ENCODE measurements around the gene LLCFC1.

The LLCFC1 gene

GRCh38 chr7:142910481-142910880 is 28.8 kb upstream of the LLCFC1 start:
- no peaks in the 10 kb centered on the region for H3K9me2 ChIP-seq (replicated peaks; ENCODE audit: control insufficient read depth, low read length)
- H4K20me1 ChIP-seq (ENCODE audit: control insufficient read depth, insufficient read depth, low read depth, low read length): no peaks in the 10 kb centered on the region
- peaks cover 42% of the 10 kb centered on the region for H3K27me3 ChIP-seq (ENCODE audit: control insufficient read depth, low read length)
- no peak for TF ChIP-seq CTCF (IDR thresholded peaks at IDR 0.05; ENCODE audit: low read depth, low read length, poor library complexity, severe bottlenecking)
- TF ChIP-seq EZH2phosphoT487 (IDR thresholded peaks at IDR 0.05; ENCODE audit: borderline replicate concordance, low read length): no peak
- no peaks in the 10 kb centered on the region for H3F3A ChIP-seq (ENCODE audit: control insufficient read depth, insufficient read depth)
- no peak overlapping the region for H3K4me3 ChIP-seq (ENCODE audit: low read length)
- no peak overlapping the region for H3K27ac ChIP-seq (ENCODE audit: low read depth, low read length)
- H3K36me3 ChIP-seq (ENCODE audit: control insufficient read depth, low read length): no peaks in the 10 kb centered on the region
- no peaks in the 10 kb centered on the region for H3K9me3 ChIP-seq (ENCODE audit: control insufficient read depth, insufficient read depth, low read length)
- H3K79me2 ChIP-seq (ENCODE audit: control insufficient read depth, low read length): no peaks in the 10 kb centered on the region
- H3K4me2 ChIP-seq (ENCODE audit: low read length): no peak overlapping the region
- no peaks in the 10 kb centered on the region for H3K4me1 ChIP-seq (ENCODE audit: control insufficient read depth, low read length)

DNA sequence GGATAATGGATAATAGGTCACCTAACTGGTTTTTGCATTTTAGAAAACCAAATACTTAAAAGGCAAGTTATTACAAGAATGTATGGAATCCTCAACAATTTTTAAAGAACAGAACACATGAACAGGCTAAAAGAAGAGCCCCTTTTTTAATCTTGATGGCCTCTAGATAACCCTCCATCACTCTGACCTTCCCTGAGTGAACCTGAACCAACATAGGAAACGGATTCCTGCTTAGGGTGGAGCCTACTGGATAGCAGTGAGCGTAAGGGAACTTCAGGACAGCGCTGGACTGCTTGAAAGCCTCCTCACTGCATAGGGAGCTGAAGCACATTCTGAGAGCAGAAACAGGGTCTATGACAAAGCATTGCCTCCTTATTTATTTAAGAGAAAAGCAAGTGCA is 26.2 kb upstream of the LLCFC1 start:
- H3K79me2 ChIP-seq (ENCODE audit: control insufficient read depth, low read length): no peaks in the 10 kb centered on the region
- H4K20me1 ChIP-seq (ENCODE audit: control insufficient read depth, insufficient read depth, low read depth, low read length): no peaks in the 10 kb centered on the region
- no peak overlapping the region for H3K4me3 ChIP-seq (ENCODE audit: low read length)
- no peaks in the 10 kb centered on the region for H3F3A ChIP-seq (ENCODE audit: control insufficient read depth, insufficient read depth)
- peaks cover 58% of the 10 kb centered on the region for H3K27me3 ChIP-seq (ENCODE audit: control insufficient read depth, low read length)
- no peaks in the 10 kb centered on the region for H3K9me3 ChIP-seq (ENCODE audit: control insufficient read depth, insufficient read depth, low read length)
- no peak overlapping the region for H3K4me2 ChIP-seq (ENCODE audit: low read length)
- H3K4me1 ChIP-seq (ENCODE audit: control insufficient read depth, low read length): no peaks in the 10 kb centered on the region
- no peaks in the 10 kb centered on the region for H3K9me2 ChIP-seq (replicated peaks; ENCODE audit: control insufficient read depth, low read length)
- H3K27ac ChIP-seq (ENCODE audit: low read depth, low read length): no peak overlapping the region
- no peak for TF ChIP-seq CTCF (IDR thresholded peaks at IDR 0.05; ENCODE audit: low read depth, low read length, poor library complexity, severe bottlenecking)
- TF ChIP-seq EZH2phosphoT487 (IDR thresholded peaks at IDR 0.05; ENCODE audit: borderline replicate concordance, low read length): no peak
- H3K36me3 ChIP-seq (ENCODE audit: control insufficient read depth, low read length): no peaks in the 10 kb centered on the region

- Histone ChIP-seq H3K79me2 (ENCODE audit: control insufficient read depth, low read length) (no peaks in the 10 kb centered on the region), H3K27ac (ENCODE audit: low read depth, low read length) (no peak overlapping the region), H3K36me3 (ENCODE audit: control insufficient read depth, low read length) (no peaks in the 10 kb centered on the region), H3K9me3 (ENCODE audit: control insufficient read depth, insufficient read depth, low read length) (no peaks in the 10 kb centered on the region), H3F3A (ENCODE audit: control insufficient read depth, insufficient read depth) (no peaks in the 10 kb centered on the region), H3K4me1 (ENCODE audit: control insufficient read depth, low read length) (no peaks in the 10 kb centered on the region), H3K4me3 (ENCODE audit: low read length) (no peak overlapping the region), H3K27me3 (ENCODE audit: control insufficient read depth, low read length) (peaks cover 64% of the 10 kb centered on the region), H3K4me2 (ENCODE audit: low read length) (no peak overlapping the region), H4K20me1 (ENCODE audit: control insufficient read depth, insufficient read depth, low read depth, low read length) (no peaks in the 10 kb centered on the region), H3K9me2 (replicated peaks; ENCODE audit: control insufficient read depth, low read length) (no peaks in the 10 kb centered on the region)
- no peak for TF ChIP-seq CTCF (IDR thresholded peaks at IDR 0.05; ENCODE audit: low read depth, low read length, poor library complexity, severe bottlenecking)
- no peak for TF ChIP-seq EZH2phosphoT487 (IDR thresholded peaks at IDR 0.05; ENCODE audit: borderline replicate concordance, low read length)
Measured at GRCh38 chr7:142913566-142913965, 25.7 kb upstream of the LLCFC1 start.

- Histone ChIP-seq H3K27me3 (ENCODE audit: control insufficient read depth, low read length) (peaks cover 66% of the 10 kb centered on the region), H3K79me2 (ENCODE audit: control insufficient read depth, low read length) (no peaks in the 10 kb centered on the region), H3K36me3 (ENCODE audit: control insufficient read depth, low read length) (no peaks in the 10 kb centered on the region), H3K4me3 (ENCODE audit: low read length) (no peak overlapping the region), H3K9me2 (replicated peaks; ENCODE audit: control insufficient read depth, low read length) (no peaks in the 10 kb centered on the region), H3K27ac (ENCODE audit: low read depth, low read length) (no peak overlapping the region), H3K4me1 (ENCODE audit: control insufficient read depth, low read length) (no peaks in the 10 kb centered on the region), H4K20me1 (ENCODE audit: control insufficient read depth, insufficient read depth, low read depth, low read length) (no peaks in the 10 kb centered on the region), H3K9me3 (ENCODE audit: control insufficient read depth, insufficient read depth, low read length) (no peaks in the 10 kb centered on the region), H3F3A (ENCODE audit: control insufficient read depth, insufficient read depth) (no peaks in the 10 kb centered on the region), H3K4me2 (ENCODE audit: low read length) (no peak overlapping the region)
- TF ChIP-seq EZH2phosphoT487 (IDR thresholded peaks at IDR 0.05; ENCODE audit: borderline replicate concordance, low read length) (no peak), CTCF (IDR thresholded peaks at IDR 0.05; ENCODE audit: low read depth, low read length, poor library complexity, severe bottlenecking) (no peak)
Measured at GRCh38 chr7:142914121-142914520, 25.2 kb upstream of the LLCFC1 start.
